GM21737 (cell line): ENCODE results near the gene YPEL2.

ENCODE experiments used
- ATAC-seq: cut with Tn5 transposase; IDR thresholded peaks from one replicate; pipeline ENCODE4 v1.9.1; 2021; ENCODE audit warnings: mild to moderate bottlenecking, moderate library complexity; ENCODE audit not compliant: unreplicated experiment

Gene YPEL2

GRCh38 chr17:59428916-59429485 lies 97.5 kb downstream of the YPEL2 start:
- no peak for ATAC-seq

- no peak for ATAC-seq
Observed at GRCh38 chr17:59431601-59432000, 100.1 kb downstream of the YPEL2 start.

- no peak for ATAC-seq
Observed at GRCh38 chr17:59432657-59433056, 101.2 kb downstream of the YPEL2 start.

GRCh38 chr17:59433586-59433985 lies 102.1 kb downstream of the YPEL2 start:
- no peak for ATAC-seq

GRCh38 chr17:59434429-59434828 lies 103.0 kb downstream of the YPEL2 start:
- no peak for ATAC-seq

GRCh38 chr17:59435238-59435637 lies 103.8 kb downstream of the YPEL2 start:
- ATAC-seq, result no peak

GRCh38 chr17:59436900-59437299 lies 105.4 kb downstream of the YPEL2 start:
- ATAC-seq, result no peak

GRCh38 chr17:59437791-59438281 lies 106.4 kb downstream of the YPEL2 start:
- ATAC-seq, result no peak

- no peak for ATAC-seq
Observed at GRCh38 chr17:59439262-59439661, 107.8 kb downstream of the YPEL2 start.

- no peak for ATAC-seq
Observed at GRCh38 chr17:59439741-59440211, 108.3 kb downstream of the YPEL2 start.

- ATAC-seq, result peak; percentile 73
Observed at GRCh38 chr17:59440757-59441463, 109.5 kb downstream of the YPEL2 start.

- no peak for ATAC-seq
Observed at GRCh38 chr17:59441464-59442096, 110.1 kb downstream of the YPEL2 start.

- ATAC-seq, result no peak
Observed at GRCh38 chr17:59443106-59443505, 111.7 kb downstream of the YPEL2 start.
